Effector memory CD8-positive, alpha-beta T cell (primary cell): Measurements from ENCODE around the gene IFNL1.

Source experiments
- ATAC-seq: fragments of 150-1000 bp; cut with Tn5 transposase; replicated peaks from 2 replicates; pipeline ENCODE4 v1.10.0; 2021; ENCODE audit warnings: mild to moderate bottlenecking, moderate library complexity
- DNase-seq, 3 experiments: peaks; one replicate each; pipeline ENCODE4 v3.0.0; 2021
- H3K27ac Mint-ChIP-seq, 2 donors: one replicate each; pipeline ENCODE4 v1.8.0; 2022; ENCODE audit warnings: mild to moderate bottlenecking in 2 of 2, mixed read lengths in 2 of 2, moderate library complexity in 2 of 2
- H3K27me3 Mint-ChIP-seq, 2 donors: one replicate each; pipeline ENCODE4 v1.8.0; 2022; ENCODE audit warnings: mixed read lengths in 2 of 2
- H3K36me3 Mint-ChIP-seq: one replicate; pipeline ENCODE4 v1.8.0; 2022; ENCODE audit warnings: mild to moderate bottlenecking, moderate library complexity, mixed read lengths; ENCODE audit not compliant: insufficient read depth
- H3K4me1 Mint-ChIP-seq, 2 donors: one replicate each; pipeline ENCODE4 v1.8.0; 2022; ENCODE audit warnings: low read depth in 2 of 2, mixed read lengths in 2 of 2
- H3K4me3 Mint-ChIP-seq, 2 donors: one replicate each; pipeline ENCODE4 v1.8.0; 2022; ENCODE audit warnings: mild to moderate bottlenecking in 2 of 2, mixed read lengths in 2 of 2, moderate library complexity in 2 of 2
- H3K9me3 Mint-ChIP-seq, 2 donors: one replicate each; pipeline ENCODE4 v1.8.0; 2022; ENCODE audit warnings: mixed read lengths in 2 of 2

The IFNL1 gene

DNA sequence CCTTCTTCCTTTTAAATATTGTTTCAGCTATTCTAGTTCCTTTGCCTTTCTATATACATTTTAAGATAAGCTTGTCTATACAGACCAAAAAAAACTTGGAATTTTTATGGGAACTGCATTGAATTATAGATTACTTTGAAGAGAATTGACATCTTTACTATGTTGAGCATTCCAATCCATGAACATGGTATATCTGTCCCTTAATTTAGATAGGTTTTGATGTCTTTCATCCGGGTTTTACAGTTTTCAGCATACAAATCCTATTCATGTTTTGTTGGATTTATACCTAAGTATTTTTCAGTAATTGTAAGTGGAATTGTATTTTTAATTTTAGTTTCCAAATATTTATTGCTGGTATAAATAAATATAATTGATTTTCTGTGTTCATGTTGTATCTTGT lies 12.2 kb upstream of the IFNL1 start:
- Mint-ChIP-seq H3K27ac (no peak overlapping the region), H3K9me3 (peaks cover 0 to 2% of the 10 kb centered on the region in 2 donors)

DNA sequence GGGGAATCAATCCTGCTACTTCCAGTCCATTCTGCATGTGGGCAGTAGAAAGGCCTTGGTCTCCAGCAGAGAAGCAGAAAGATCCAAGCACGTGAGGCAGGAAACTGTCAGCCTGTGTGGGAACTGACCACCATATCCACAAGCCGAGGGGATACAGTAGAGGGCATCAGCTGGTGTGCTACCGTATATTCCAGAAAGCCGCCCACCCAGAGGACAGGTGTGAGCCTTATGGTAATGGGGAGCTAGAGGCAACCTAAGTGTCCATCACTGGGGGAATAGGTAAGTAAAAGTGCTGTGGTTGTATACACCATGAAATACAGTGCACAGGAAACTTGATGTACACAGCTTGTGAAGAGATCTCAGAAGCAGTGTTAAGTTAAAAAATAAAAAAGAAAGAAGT lies 2.8 kb upstream of the IFNL1 start:
- ATAC-seq = no peak
- Mint-ChIP-seq H3K4me1 (peaks cover 22 to 28% of the 10 kb centered on the region in 2 donors), H3K27ac (no peak overlapping the region)

More for the DNA sequence above, 12.2 kb upstream of the IFNL1 start:
- Mint-ChIP-seq H3K4me1 (no peaks in the 10 kb centered on the region), H3K36me3 (no peaks in the 10 kb centered on the region), H3K4me3 (no peak overlapping the region), H3K27me3 (no peaks in the 10 kb centered on the region)
- DNase-seq = no peak
- ATAC-seq = no peak

DNA sequence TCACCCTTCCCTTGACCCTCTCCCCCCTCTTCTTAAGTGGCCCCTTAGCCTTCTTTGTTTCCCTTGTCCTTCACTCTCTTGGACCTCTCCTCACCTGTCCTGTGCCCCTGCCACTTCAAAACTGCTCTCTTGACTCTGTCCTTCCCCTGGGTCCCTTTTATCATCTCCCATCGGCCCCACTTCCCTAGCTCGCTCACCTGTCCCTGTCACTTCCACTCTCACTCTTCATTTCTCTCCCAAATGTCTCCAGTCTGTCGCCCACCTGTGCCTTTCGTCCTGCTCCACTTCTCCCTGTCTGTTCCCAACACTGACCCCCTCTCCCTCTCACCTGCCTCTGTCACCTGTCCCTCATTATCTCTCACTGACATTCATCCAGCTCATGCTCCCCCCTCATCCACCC lies 699 bp downstream of the IFNL1 start:
- H3K27ac Mint-ChIP-seq = peak overlapping the region; percentile 75 to 87
- H3K9me3 Mint-ChIP-seq = no peaks in the 10 kb centered on the region
- DNase-seq (no peak), ATAC-seq (no peak)
- H3K27me3 Mint-ChIP-seq = no peaks in the 10 kb centered on the region
- H3K36me3 Mint-ChIP-seq = peaks cover 21% of the 10 kb centered on the region
- peak overlapping the region in 1 of 2 donors; percentile 54 for H3K4me3 Mint-ChIP-seq
- peaks cover 36 to 50% of the 10 kb centered on the region in 2 donors for H3K4me1 Mint-ChIP-seq

More for the DNA sequence above, 2.8 kb upstream of the IFNL1 start:
- no peak overlapping the region for H3K4me3 Mint-ChIP-seq
- no peaks in the 10 kb centered on the region for H3K27me3 Mint-ChIP-seq
- DNase-seq = no peak
- H3K36me3 Mint-ChIP-seq = peaks cover 10% of the 10 kb centered on the region
- H3K9me3 Mint-ChIP-seq = no peaks in the 10 kb centered on the region

DNA sequence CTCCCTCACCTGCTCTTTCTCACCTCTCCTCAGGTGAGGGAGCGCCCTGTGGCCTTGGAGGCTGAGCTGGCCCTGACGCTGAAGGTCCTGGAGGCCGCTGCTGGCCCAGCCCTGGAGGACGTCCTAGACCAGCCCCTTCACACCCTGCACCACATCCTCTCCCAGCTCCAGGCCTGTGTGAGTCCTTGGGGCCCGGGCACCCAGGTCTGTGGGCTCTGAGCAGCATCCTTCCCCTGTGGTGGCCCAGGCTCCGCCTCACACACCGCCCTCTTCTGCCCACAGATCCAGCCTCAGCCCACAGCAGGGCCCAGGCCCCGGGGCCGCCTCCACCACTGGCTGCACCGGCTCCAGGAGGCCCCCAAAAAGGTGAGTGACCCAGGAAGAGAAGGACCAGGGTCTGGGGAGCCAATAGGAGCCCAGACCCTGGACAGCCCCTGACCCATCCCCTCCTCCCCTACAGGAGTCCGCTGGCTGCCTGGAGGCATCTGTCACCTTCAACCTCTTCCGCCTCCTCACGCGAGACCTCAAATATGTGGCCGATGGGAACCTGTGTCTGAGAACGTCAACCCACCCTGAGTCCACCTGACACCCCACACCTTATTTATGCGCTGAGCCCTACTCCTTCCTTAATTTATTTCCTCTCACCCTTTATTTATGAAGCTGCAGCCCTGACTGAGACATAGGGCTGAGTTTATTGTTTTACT lies 1.9 kb downstream of the IFNL1 start:
- Mint-ChIP-seq H3K4me3 (peak overlapping the region; percentile 75 to 81), H3K27me3 (no peaks in the 10 kb centered on the region), H3K9me3 (no peaks in the 10 kb centered on the region), H3K27ac (peak overlapping the region; percentile 69 to 87), H3K36me3 (peaks cover 21% of the 10 kb centered on the region), H3K4me1 (peaks cover 38 to 50% of the 10 kb centered on the region in 2 donors)
- ATAC-seq (peak; percentile 90), DNase-seq (peak; percentile 77 to 81 (median 78))

DNA sequence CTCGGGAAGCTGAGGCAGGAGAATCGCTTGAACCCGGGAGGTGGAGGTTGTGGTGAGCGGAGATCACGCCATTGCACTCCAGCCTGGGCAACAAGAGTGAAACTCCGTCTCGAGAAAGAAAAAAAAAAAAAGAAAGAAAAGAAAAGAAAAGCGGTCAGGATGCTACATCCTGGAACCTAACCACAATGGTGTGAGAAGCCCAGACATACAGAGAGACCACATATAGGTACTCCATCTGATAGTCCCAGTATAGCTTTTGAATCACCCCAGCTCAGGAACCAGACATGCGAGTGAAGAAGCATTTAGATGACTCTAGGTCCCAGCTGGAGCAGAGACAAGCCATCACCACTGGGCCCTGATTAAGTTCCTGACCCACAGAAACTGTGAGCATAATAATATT lies 3.2 kb downstream of the IFNL1 start:
- peak overlapping the region; percentile 64 to 81 for H3K4me3 Mint-ChIP-seq
- ATAC-seq = peak; percentile 51
- no peaks in the 10 kb centered on the region for H3K9me3 Mint-ChIP-seq
- DNase-seq = peak in 2 of 3 experiments; percentile 23 to 26
- H3K27me3 Mint-ChIP-seq = no peaks in the 10 kb centered on the region
- H3K4me1 Mint-ChIP-seq = peaks cover 37 to 47% of the 10 kb centered on the region in 2 donors
- H3K27ac Mint-ChIP-seq = peak overlapping the region; percentile 71 to 87
- peaks cover 21% of the 10 kb centered on the region for H3K36me3 Mint-ChIP-seq

DNA sequence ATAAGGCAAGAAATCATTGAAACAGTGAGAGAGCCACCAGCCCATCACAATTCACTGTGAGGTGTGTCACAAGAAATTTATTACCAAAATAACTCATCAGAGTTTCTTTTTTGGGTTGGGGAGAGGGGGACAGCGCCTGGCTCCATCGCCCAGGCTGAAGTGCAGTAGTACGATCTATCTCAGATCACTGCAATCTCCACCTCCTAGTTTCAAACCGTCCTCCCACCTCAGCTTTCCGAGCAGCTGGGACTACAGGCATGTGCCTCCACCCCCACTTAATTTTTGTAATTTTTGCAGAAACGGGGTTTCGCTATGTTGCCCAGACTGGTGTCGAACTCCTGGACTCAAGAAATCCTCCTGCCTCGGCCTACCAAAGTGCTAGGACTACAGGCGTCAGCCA lies 3.6 kb downstream of the IFNL1 start:
- H3K27me3 Mint-ChIP-seq = no peaks in the 10 kb centered on the region
- ATAC-seq = no peak
- H3K27ac Mint-ChIP-seq = peak overlapping the region; percentile 71 to 87
- DNase-seq = no peak
- H3K9me3 Mint-ChIP-seq = no peaks in the 10 kb centered on the region
- H3K36me3 Mint-ChIP-seq = peaks cover 21% of the 10 kb centered on the region
- peaks cover 37 to 46% of the 10 kb centered on the region in 2 donors for H3K4me1 Mint-ChIP-seq
- H3K4me3 Mint-ChIP-seq = peak overlapping the region; percentile 64 to 81

DNA sequence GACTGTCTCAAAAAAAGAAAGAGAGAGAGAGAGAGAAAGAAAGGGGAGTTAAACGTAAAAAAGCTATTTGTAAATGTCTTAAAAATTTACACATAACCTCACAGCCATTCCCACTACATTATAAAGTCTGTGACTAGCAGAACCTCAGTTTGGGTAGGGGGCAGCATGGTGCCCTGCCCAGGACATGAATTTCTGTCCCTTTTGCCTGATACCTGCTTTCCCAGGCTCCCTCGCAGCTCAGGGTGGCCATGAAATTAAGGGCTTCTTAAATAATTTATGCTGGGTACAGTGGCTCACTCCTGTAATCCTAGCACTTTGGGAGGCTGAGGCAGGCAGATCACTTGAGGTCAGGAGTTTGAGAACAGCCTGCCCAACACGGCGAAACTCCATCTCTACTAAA lies 4.8 kb downstream of the IFNL1 start:
- Mint-ChIP-seq H3K4me3 (no peak overlapping the region), H3K4me1 (peaks cover 38 to 45% of the 10 kb centered on the region in 2 donors), H3K9me3 (no peaks in the 10 kb centered on the region), H3K27me3 (no peaks in the 10 kb centered on the region), H3K36me3 (peaks cover 21% of the 10 kb centered on the region), H3K27ac (peak overlapping the region in 1 of 2 donors; percentile 16)
- DNase-seq (no peak), ATAC-seq (no peak)

DNA sequence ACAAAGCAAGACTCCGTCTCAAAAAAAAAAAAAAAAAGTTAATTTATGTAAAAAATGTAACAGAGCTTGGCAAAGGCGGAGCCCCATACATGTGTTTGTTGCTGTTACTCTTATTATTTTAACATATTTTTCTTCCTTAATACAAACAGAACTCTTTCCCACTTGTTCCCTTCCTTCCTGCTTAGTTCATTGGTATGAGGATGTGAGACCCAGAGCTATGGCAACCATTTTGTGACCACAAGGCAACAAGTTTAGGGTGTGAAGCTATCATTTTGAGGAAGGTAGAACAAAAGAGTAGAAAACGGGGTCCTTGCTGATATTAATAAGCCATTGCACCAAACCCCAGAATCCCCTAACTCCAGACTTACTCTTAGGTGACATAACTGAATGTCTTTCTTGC lies 5.4 kb downstream of the IFNL1 start:
- no peaks in the 10 kb centered on the region for H3K9me3 Mint-ChIP-seq
- H3K4me3 Mint-ChIP-seq = no peak overlapping the region
- no peak for DNase-seq
- H3K27ac Mint-ChIP-seq = peak overlapping the region in 1 of 2 donors; percentile 16
- ATAC-seq = no peak
- no peaks in the 10 kb centered on the region for H3K27me3 Mint-ChIP-seq
- H3K4me1 Mint-ChIP-seq = peaks cover 34 to 39% of the 10 kb centered on the region in 2 donors
- H3K36me3 Mint-ChIP-seq = peaks cover 21% of the 10 kb centered on the region

DNA sequence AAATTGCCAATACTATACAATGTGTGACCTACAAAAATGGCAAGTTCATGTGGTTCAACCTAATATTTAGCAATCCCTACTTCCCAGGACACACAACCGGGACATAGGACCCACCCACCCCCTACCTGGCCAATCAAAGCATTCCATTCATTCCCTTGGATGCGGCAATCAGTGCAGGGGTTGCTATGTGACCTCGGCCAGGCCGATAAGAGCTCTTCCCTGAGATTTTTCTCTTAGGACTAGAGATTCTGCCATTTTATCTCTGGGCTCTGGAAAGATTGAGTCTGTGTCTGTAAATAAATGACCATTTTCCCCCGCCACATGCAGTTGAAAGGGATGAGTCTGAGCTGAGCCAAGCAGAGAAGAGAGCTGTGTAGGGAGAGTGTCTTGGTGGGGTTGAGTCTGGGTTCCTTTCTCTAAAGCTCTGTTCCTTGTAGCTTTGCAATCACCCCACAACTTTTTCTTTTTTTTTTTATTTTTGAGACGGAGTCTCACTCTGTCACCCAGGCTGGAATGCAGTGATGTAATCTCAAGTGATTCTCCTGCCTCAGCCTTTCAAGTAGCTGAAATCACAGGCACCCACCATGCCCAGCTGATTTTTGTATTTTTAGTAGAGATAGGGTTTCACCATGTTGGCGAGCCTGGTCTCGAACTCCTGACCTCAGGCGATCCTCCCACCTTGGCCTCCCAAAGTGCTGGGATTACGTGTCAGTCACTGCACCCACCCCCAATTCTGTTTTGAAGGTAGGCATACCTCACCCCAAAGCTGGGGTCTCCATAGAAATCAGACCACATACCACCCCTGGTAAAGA lies 7.4 kb downstream of the IFNL1 start:
- DNase-seq (no peak), ATAC-seq (no peak)
- Mint-ChIP-seq H3K27ac (no peak overlapping the region), H3K36me3 (peaks cover 9% of the 10 kb centered on the region), H3K9me3 (no peaks in the 10 kb centered on the region), H3K4me1 (peaks cover 17 to 20% of the 10 kb centered on the region in 2 donors), H3K27me3 (no peaks in the 10 kb centered on the region), H3K4me3 (no peak overlapping the region)

DNA sequence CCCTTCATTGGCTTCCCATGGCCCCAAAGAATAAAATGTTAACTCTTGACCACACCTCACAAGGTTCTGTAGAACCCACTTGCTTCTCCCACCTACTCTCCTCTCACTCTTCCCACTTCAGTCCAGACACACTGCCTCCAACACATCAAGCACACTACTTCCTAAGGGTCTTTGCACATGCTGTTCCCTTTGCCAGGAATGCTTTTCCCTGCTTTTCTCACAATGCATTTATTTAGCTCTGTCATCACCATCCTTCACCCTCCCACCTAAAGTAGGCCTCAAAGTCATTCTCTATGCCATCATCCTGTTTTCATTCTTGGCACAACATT lies 7.9 kb downstream of the IFNL1 start:
- ATAC-seq (no peak), DNase-seq (no peak)
- Mint-ChIP-seq H3K36me3 (peaks cover 4% of the 10 kb centered on the region), H3K9me3 (no peaks in the 10 kb centered on the region), H3K27me3 (no peaks in the 10 kb centered on the region), H3K4me3 (no peak overlapping the region), H3K27ac (no peak overlapping the region), H3K4me1 (peaks cover 20 to 23% of the 10 kb centered on the region in 2 donors)

DNA sequence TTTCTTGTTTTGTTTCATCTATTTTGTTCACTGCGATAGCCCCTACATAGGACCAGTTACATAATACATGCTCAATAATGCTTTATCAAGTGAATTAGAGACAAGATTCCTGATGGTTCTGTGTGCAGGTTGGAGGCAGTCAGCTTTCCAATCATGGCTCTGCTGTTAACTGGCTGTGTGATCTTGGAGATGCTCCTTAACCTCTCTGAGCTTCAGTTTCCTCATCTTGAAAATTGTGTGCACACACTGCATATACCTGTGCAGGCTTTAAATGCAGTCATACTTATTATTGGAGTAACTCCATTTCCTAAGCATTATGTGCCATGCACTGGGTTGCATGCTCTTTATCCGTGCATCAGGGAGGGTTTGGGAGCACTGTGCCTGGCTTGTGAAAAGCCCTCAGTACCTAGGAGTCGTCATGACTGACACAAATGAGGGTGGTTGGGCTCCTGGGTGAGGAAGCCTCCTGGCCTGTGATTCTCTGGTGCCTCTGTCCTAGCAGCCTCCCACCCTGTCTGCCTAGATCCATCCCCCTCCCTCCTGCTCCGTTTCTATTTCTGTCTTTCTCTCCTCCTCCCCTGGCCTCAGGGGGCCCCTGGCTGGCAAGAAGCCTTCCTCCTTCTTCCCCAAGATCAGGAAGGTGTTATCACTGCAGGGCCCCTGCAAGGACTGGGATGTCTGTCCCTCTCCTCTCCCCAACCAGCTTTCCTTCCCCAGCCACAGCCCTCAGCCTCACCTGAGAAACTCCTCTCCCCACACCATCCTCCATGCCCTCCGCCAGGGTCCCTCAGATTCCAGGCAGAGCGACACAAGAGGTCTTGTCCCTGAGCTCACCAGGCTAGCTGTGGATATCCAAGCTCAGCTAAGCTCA lies 8.7 kb downstream of the IFNL1 start:
- no peak for DNase-seq
- Mint-ChIP-seq H3K36me3 (peaks cover 6% of the 10 kb centered on the region), H3K9me3 (no peaks in the 10 kb centered on the region), H3K4me3 (no peak overlapping the region), H3K27me3 (no peaks in the 10 kb centered on the region), H3K4me1 (peaks cover 16 to 20% of the 10 kb centered on the region in 2 donors), H3K27ac (peak overlapping the region; percentile 38 to 75)
- ATAC-seq = no peak

DNA sequence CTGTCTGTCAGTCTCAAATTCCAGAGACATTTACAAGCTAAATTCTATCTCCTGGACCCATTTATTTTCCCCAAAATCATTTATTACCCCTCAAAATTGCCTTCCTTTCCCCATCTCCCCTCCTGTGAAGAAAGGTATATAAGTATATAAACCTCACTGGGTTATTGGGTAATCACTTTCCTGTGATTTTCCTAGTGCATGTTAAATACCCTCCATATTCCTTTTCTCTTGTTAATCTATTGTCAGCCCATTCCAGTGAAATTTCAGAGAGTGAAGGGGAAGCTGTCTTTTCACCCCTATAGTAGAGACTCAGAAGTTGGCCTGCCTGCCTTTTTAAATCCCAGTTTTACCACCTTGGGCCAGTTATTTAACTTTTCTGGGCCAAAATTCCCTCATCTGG lies 9.9 kb downstream of the IFNL1 start:
- no peak overlapping the region for H3K4me3 Mint-ChIP-seq
- no peaks in the 10 kb centered on the region for H3K9me3 Mint-ChIP-seq
- no peak overlapping the region for H3K27ac Mint-ChIP-seq
- H3K36me3 Mint-ChIP-seq = peaks cover 9% of the 10 kb centered on the region
- ATAC-seq (no peak), DNase-seq (no peak)
- H3K4me1 Mint-ChIP-seq = peaks cover 17 to 24% of the 10 kb centered on the region in 2 donors
- no peaks in the 10 kb centered on the region for H3K27me3 Mint-ChIP-seq
